Measurements from ENCODE around the gene SLC6A1. TPM values are rescaled to one million over a fixed set of nuclear protein-coding genes. Genes with fewer than 3 reads are reported as not detected.

Gene SLC6A1
- polyA plus RNA-seq, 1 of the 3 experiments (the other 2 are of a cell fraction): not detected

- H3K9me3 ChIP-seq: no peaks in the 10 kb centered on the region
- TF ChIP-seq TCF12 (IDR thresholded peaks at IDR 0.05) (no peak), POLR2AphosphoS5 (IDR thresholded peaks at IDR 0.05; ENCODE audit: low read depth, low read length) (no peak), MXI1 (IDR thresholded peaks at IDR 0.05; ENCODE audit: low read depth, low read length) (no peak), MEF2A (IDR thresholded peaks at IDR 0.05; ENCODE audit: borderline replicate concordance, low read depth) (no peak), SMC3 (IDR thresholded peaks at IDR 0.05; ENCODE audit: low read depth, low read length) (no peak), FOSL2 (IDR thresholded peaks at IDR 0.05; ENCODE audit: borderline replicate concordance, low read depth) (no peak), ELF1 (IDR thresholded peaks at IDR 0.05) (no peak), NFIC (IDR thresholded peaks at IDR 0.05; ENCODE audit: borderline replicate concordance) (no peak), PBX3 (IDR thresholded peaks at IDR 0.05) (no peak), TAF1 (IDR thresholded peaks at IDR 0.05; ENCODE audit: borderline replicate concordance, low read depth, low read length) (no peak), ZBTB33 (IDR thresholded peaks at IDR 0.05; ENCODE audit: borderline replicate concordance, low read depth) (no peak), SIN3A (IDR thresholded peaks at IDR 0.05; ENCODE audit: borderline replicate concordance, low read depth, low read length) (no peak)
- H3K79me2 ChIP-seq (ENCODE audit: insufficient read depth): no peaks in the 10 kb centered on the region
- no peaks in the 10 kb centered on the region for H3K9me2 ChIP-seq
- no peak overlapping the region for H3K4me2 ChIP-seq
- no peaks in the 10 kb centered on the region; a peak in 1 of 4 replicates for H3K4me1 ChIP-seq (ENCODE audit: control insufficient read depth in 1 of 2, insufficient read depth in 2 of 2, low read depth in 1 of 2, low read length in 1 of 2)
- 55% methylated on average over 18 of the region's 20 CpGs for WGBS (ENCODE audit: low lambda C conversion rate)
- ChIA-PET CTCF (interaction anchor here (1.0 to 1.9 kb wide), 6 partner anchors 14 to 269 kb away, joined by 3 to 12 read pairs (median 4); partner anchors contain the start of gene SLC6A1), POLR2A (no interaction called here)
- no peak overlapping the region for H3K27ac ChIP-seq (ENCODE audit: low read depth in 2 of 2, low read length in 1 of 2)
- no peak overlapping the region for H3K9ac ChIP-seq
- H3F3A ChIP-seq (replicated peaks; ENCODE audit: insufficient read depth): no peaks in the 10 kb centered on the region
- peak; percentile 46 for DNase-seq
- no peak overlapping the region for H2AFZ ChIP-seq (ENCODE audit: low read depth)
- no peaks in the 10 kb centered on the region for H4K20me1 ChIP-seq (ENCODE audit: insufficient read depth)
- H3K4me3 ChIP-seq (ENCODE audit: low read depth in 2 of 2, low read length in 1 of 2): no peak overlapping the region
- no peaks in the 10 kb centered on the region for H3K36me3 ChIP-seq (replicated peaks in 1 of 2; ENCODE audit: control insufficient read depth in 1 of 2, insufficient read depth in 2 of 2, low read length in 1 of 2)
- H3K27me3 ChIP-seq (ENCODE audit: insufficient read depth): peaks cover 10% of the 10 kb centered on the region
Observed at GRCh38 chr3:11006986-11007933, 14.7 kb downstream of the SLC6A1 start.

- ChIA-PET CTCF (interaction anchor here (1.3 to 1.4 kb wide), 3 partner anchors 13 to 59 kb away, joined by 3 to 8 read pairs (median 3); no protein-coding TSS in a partner anchor), POLR2A (no interaction called here)
- Histone ChIP-seq H3K4me2 (no peak overlapping the region), H4K20me1 (ENCODE audit: insufficient read depth) (no peaks in the 10 kb centered on the region), H3K4me1 (ENCODE audit: control insufficient read depth in 1 of 2, insufficient read depth in 2 of 2, low read depth in 1 of 2, low read length in 1 of 2) (no peaks in the 10 kb centered on the region; a peak in 1 of 4 replicates), H3K36me3 (replicated peaks in 1 of 2; ENCODE audit: control insufficient read depth in 1 of 2, insufficient read depth in 2 of 2, low read length in 1 of 2) (no peaks in the 10 kb centered on the region), H3K4me3 (ENCODE audit: low read depth in 2 of 2, low read length in 1 of 2) (no peak overlapping the region), H3K79me2 (ENCODE audit: insufficient read depth) (no peaks in the 10 kb centered on the region), H3K27ac (ENCODE audit: low read depth in 2 of 2, low read length in 1 of 2) (no peak overlapping the region), H3K27me3 (ENCODE audit: insufficient read depth) (peaks cover 10% of the 10 kb centered on the region), H3K9me3 (no peaks in the 10 kb centered on the region), H3K9ac (no peak overlapping the region), H3F3A (replicated peaks; ENCODE audit: insufficient read depth) (no peaks in the 10 kb centered on the region), H2AFZ (ENCODE audit: low read depth) (no peak overlapping the region), H3K9me2 (no peaks in the 10 kb centered on the region)
- DNase-seq: no peak
- WGBS (ENCODE audit: low lambda C conversion rate): 41% methylated on average over 4 of the region's 4 CpGs
- TF ChIP-seq ELF1 (IDR thresholded peaks at IDR 0.05): no peak
- TF ChIP-seq USF2 (IDR thresholded peaks at IDR 0.05; ENCODE audit: borderline replicate concordance, low read depth, low read length): no peak
- no peak for TF ChIP-seq RXRA (IDR thresholded peaks at IDR 0.05; ENCODE audit: borderline replicate concordance, low read depth)
- TF ChIP-seq TAF1 (IDR thresholded peaks at IDR 0.05; ENCODE audit: borderline replicate concordance, low read depth, low read length): no peak
- TF ChIP-seq TEAD4 (IDR thresholded peaks at IDR 0.05; ENCODE audit: borderline replicate concordance, insufficient read depth): no peak
- TF ChIP-seq CTCF (IDR thresholded peaks at IDR 0.05): no peak
- TF ChIP-seq RFX5 (IDR thresholded peaks at IDR 0.05; ENCODE audit: low read length): no peak
- no peak for TF ChIP-seq SIN3A (IDR thresholded peaks at IDR 0.05; ENCODE audit: borderline replicate concordance, low read depth, low read length)
- no peak for TF ChIP-seq POLR2AphosphoS5 (IDR thresholded peaks at IDR 0.05; ENCODE audit: low read depth, low read length)
- TF ChIP-seq CHD2 (IDR thresholded peaks at IDR 0.05; ENCODE audit: low read length, partially characterized antibody): no peak
- no peak for TF ChIP-seq NRF1 (IDR thresholded peaks at IDR 0.05; ENCODE audit: low read depth, low read length)
Observed at GRCh38 chr3:11009898-11010297, 17.4 kb downstream of the SLC6A1 start.
